ENCODE measurements around the gene SLC1A4.

GRCh38 chr2:65049010-65049639 is 59.9 kb downstream of the SLC1A4 start:
- TF ChIP-seq CTCF (IDR thresholded peaks at IDR 0.05; ENCODE audit: insufficient read depth, low read depth, low read length), result no peak
- no peak for TF ChIP-seq EZH2 (IDR thresholded peaks at IDR 0.05; ENCODE audit: insufficient read depth, low read length)
